GM19035 (cell line): Measurements from ENCODE around the gene SPHK2.
"Not testable (repeated sequence)": the region's sequence is repeated elsewhere in the genome, so short reads cannot be mapped to it uniquely, and the experiment has no call there.

ENCODE experiments used
- ATAC-seq: cut with Tn5 transposase; IDR thresholded peaks from one replicate; pipeline ENCODE4 v1.9.1; 2021; ENCODE audit not compliant: unreplicated experiment

Gene SPHK2

GRCh38 chr19:48656840-48657474, 37.7 kb downstream of the SPHK2 start:
- ATAC-seq = no peak

- ATAC-seq = not testable (repeated sequence)
These were observed 38.5 kb downstream of the SPHK2 start for GRCh38 chr19:48657828-48658227.

- ATAC-seq = no peak
These were observed 39.2 kb downstream of the SPHK2 start for GRCh38 chr19:48658483-48658882.

- ATAC-seq = no peak
These were observed 40.5 kb downstream of the SPHK2 start for GRCh38 chr19:48659768-48660167.

- peak; percentile 89 for ATAC-seq
These were observed 41.8 kb downstream of the SPHK2 start for GRCh38 chr19:48660852-48661710.

- no peak for ATAC-seq
These were observed 42.4 kb downstream of the SPHK2 start for GRCh38 chr19:48661711-48662090.

GRCh38 chr19:48663667-48664066, 44.4 kb downstream of the SPHK2 start:
- ATAC-seq = no peak

- no peak for ATAC-seq
These were observed 45.2 kb downstream of the SPHK2 start for GRCh38 chr19:48664476-48664875.

- no peak for ATAC-seq
These were observed 46.5 kb downstream of the SPHK2 start for GRCh38 chr19:48665786-48666185.

- ATAC-seq = no peak
These were observed 49.0 kb downstream of the SPHK2 start for GRCh38 chr19:48668332-48668731.

GRCh38 chr19:48668761-48669160, 49.5 kb downstream of the SPHK2 start:
- ATAC-seq = no peak

- no peak for ATAC-seq
These were observed 50.8 kb downstream of the SPHK2 start for GRCh38 chr19:48669903-48670668.

- no peak for ATAC-seq
These were observed 51.6 kb downstream of the SPHK2 start for GRCh38 chr19:48670699-48671445.

GRCh38 chr19:48671446-48671995, 52.2 kb downstream of the SPHK2 start:
- no peak for ATAC-seq

GRCh38 chr19:48672994-48673393, 53.7 kb downstream of the SPHK2 start, which contains the start of gene NTN5:
Gene NTN5, minus strand, starts transcription at chr19:48673017. Its CDS starts 2,031 bp downstream, at chr19:48670986.
- no peak for ATAC-seq

GRCh38 chr19:48673436-48674100, 54.3 kb downstream of the SPHK2 start:
- no peak for ATAC-seq

- no peak for ATAC-seq
These were observed 55.0 kb downstream of the SPHK2 start for GRCh38 chr19:48674216-48674809.

GRCh38 chr19:48674921-48675824, 55.9 kb downstream of the SPHK2 start:
- ATAC-seq = no peak

- no peak for ATAC-seq
These were observed 57.2 kb downstream of the SPHK2 start for GRCh38 chr19:48676487-48676886.
